HG02884 (cell line): ENCODE measurements around the gene MYO18A.

Experiments
- ATAC-seq: cut with Tn5 transposase; IDR thresholded peaks from one replicate; pipeline ENCODE4 v1.9.1; 2021; ENCODE audit warnings: mild to moderate bottlenecking, moderate library complexity; ENCODE audit not compliant: unreplicated experiment

Gene MYO18A

GRCh38 chr17:29038085-29038795 is 142.0 kb downstream of the MYO18A start:
- no peak for ATAC-seq

GRCh38 chr17:29037739-29038084 is 142.5 kb downstream of the MYO18A start:
- ATAC-seq = no peak

- no peak for ATAC-seq
These were observed 143.6 kb downstream of the MYO18A start for GRCh38 chr17:29036584-29036983.

GRCh38 chr17:29034510-29034909 is 145.7 kb downstream of the MYO18A start:
- no peak for ATAC-seq

GRCh38 chr17:29032857-29033197 is 147.4 kb downstream of the MYO18A start:
- ATAC-seq = no peak

- ATAC-seq = no peak
These were observed 148.0 kb downstream of the MYO18A start for GRCh38 chr17:29032013-29032856.

GRCh38 chr17:29031488-29031887 is 148.7 kb downstream of the MYO18A start:
- no peak for ATAC-seq

GRCh38 chr17:29024316-29024952 is 155.8 kb downstream of the MYO18A start:
- ATAC-seq = no peak

- ATAC-seq = no peak
These were observed 158.1 kb downstream of the MYO18A start for GRCh38 chr17:29022074-29022473.

GRCh38 chr17:29021226-29021625 is 159.0 kb downstream of the MYO18A start:
- no peak for ATAC-seq
